IMR-90 (cell line): ENCODE results near the gene CMSS1. TPM values are rescaled to one million over a fixed set of nuclear protein-coding genes. Genes with fewer than 3 reads are reported as not detected.

Experiments
- ATAC-seq: fragments of 200-7000 bp; cut with Tn5 transposase; 2 replicates; pipeline ENCODE4 v1.9.1; 2020; ENCODE audit warnings: low read depth, mild to moderate bottlenecking, moderate library complexity
- BruUV-seq: library from RNA; stranded (reverse); fragments of 400-500 nt; replicated peaks from 2 replicates; lab custom pipeline; 2021; lab: Mats Ljungman, UMichigan
- CTCF ChIA-PET: fragments of 300-600 bp; formaldehyde crosslinking; extraction: SDS; loops from one replicate; lab custom pipeline; 2021; ENCODE audit warnings: antibody characterized with exemption; lab: Yijun Ruan, JAX
- POLR2A ChIA-PET: fragments of 300-600 bp; sonication (Branson Sonifier 250); formaldehyde crosslinking; loops from one replicate; lab custom pipeline; 2022; ENCODE audit warnings: antibody characterized with exemption; ENCODE audit not compliant: unreplicated experiment; lab: Charles Lee
- DNase-seq: peaks from one replicate; pipeline ENCODE4 v3.0.0; 2013
- H2AFZ ChIP-seq: replicated peaks from 2 replicates; pipeline ENCODE3; 2013; ENCODE audit warnings: low read length, mild to moderate bottlenecking; ENCODE audit not compliant: poor library complexity
- H2AK5ac ChIP-seq: 2 replicates; pipeline ENCODE4 v1.6.1; 2013; ENCODE audit warnings: low read depth, low read length, inconsistent platforms
- H2AK9ac ChIP-seq: replicated peaks from 2 replicates; pipeline ENCODE3; 2013; ENCODE audit warnings: mild to moderate bottlenecking, low read depth, low read length, moderate library complexity; ENCODE audit not compliant: poor library complexity
- H2BK120ac ChIP-seq: 2 replicates; pipeline ENCODE4 v1.6.1; 2013; ENCODE audit warnings: low read depth, low read length, inconsistent platforms
- H2BK15ac ChIP-seq: 3 replicates; pipeline ENCODE4 v1.6.1; 2013; ENCODE audit warnings: low read depth, low read length, inconsistent platforms
- H2BK20ac ChIP-seq: 2 replicates; pipeline ENCODE4 v1.6.1; 2013; ENCODE audit warnings: low read depth, mild to moderate bottlenecking, inconsistent platforms, low read length, moderate library complexity
- H2BK5ac ChIP-seq: 2 replicates; pipeline ENCODE4 v1.6.1; 2013; ENCODE audit warnings: mild to moderate bottlenecking, low read depth, low read length, inconsistent platforms; ENCODE audit not compliant: poor library complexity, severe bottlenecking
- H3K14ac ChIP-seq: replicated peaks from 2 replicates; pipeline ENCODE4 v1.6.1; 2013; ENCODE audit warnings: low read depth, low read length, inconsistent platforms
- H3K18ac ChIP-seq: 2 replicates; pipeline ENCODE4 v1.6.1; 2013; ENCODE audit warnings: low read depth, low read length, control low read depth
- H3K23ac ChIP-seq: 2 replicates; pipeline ENCODE4 v1.6.1; 2013; ENCODE audit warnings: low read depth, low read length, inconsistent platforms
- H3K27ac ChIP-seq: 2 replicates; pipeline ENCODE4 v1.5.1; 2013; ENCODE audit warnings: mild to moderate bottlenecking, control low read depth, low read length; ENCODE audit not compliant: insufficient read depth
- H3K27me3 ChIP-seq: 2 replicates; pipeline ENCODE4 v1.6.1; 2013; ENCODE audit warnings: low read length; ENCODE audit not compliant: control insufficient read depth, insufficient read depth
- H3K36me3 ChIP-seq: 2 replicates; pipeline ENCODE4 v1.6.1; 2013; ENCODE audit warnings: low read length, mixed read lengths; ENCODE audit not compliant: control insufficient read depth, insufficient read depth
- H3K4ac ChIP-seq: 2 replicates; pipeline ENCODE4 v1.6.1; 2013; ENCODE audit warnings: low read depth, low read length, inconsistent platforms
- H3K4me1 ChIP-seq: 2 replicates; pipeline ENCODE4 v1.6.1; 2013; ENCODE audit warnings: low read length, mixed read lengths; ENCODE audit not compliant: control insufficient read depth, insufficient read depth
- H3K4me2 ChIP-seq: 2 replicates; pipeline ENCODE4 v1.6.1; 2013; ENCODE audit warnings: low read depth, mild to moderate bottlenecking, control low read depth, low read length, moderate library complexity
- H3K4me3 ChIP-seq: 2 replicates; pipeline ENCODE4 v1.5.1; 2013; ENCODE audit warnings: low read depth, mild to moderate bottlenecking, control low read depth, low read length, moderate library complexity; ENCODE audit not compliant: insufficient read depth
- H3K56ac ChIP-seq: 2 replicates; pipeline ENCODE4 v1.6.1; 2013; ENCODE audit warnings: low read length, inconsistent platforms; ENCODE audit not compliant: insufficient read depth; ENCODE audit errors: extremely low read depth
- H3K79me1 ChIP-seq, 2 experiments: 2 replicates each; pipeline ENCODE4 v1.6.1; 2013; ENCODE audit warnings: low read length in 2 of 2, inconsistent platforms in 1 of 2, low read depth in 1 of 2
- H3K9ac ChIP-seq: 2 replicates; pipeline ENCODE4 v1.6.1; 2013; ENCODE audit warnings: low read depth, low read length, control low read depth
- H3K9me1 ChIP-seq: 2 replicates; pipeline ENCODE4 v1.6.1; 2013; ENCODE audit warnings: low read length, inconsistent platforms; ENCODE audit not compliant: insufficient read depth
- H3K9me3 ChIP-seq: 2 replicates; pipeline ENCODE4 v1.6.1; 2013; ENCODE audit warnings: low read length; ENCODE audit not compliant: control insufficient read depth, insufficient read depth
- H4K20me1 ChIP-seq: 2 replicates; pipeline ENCODE4 v1.6.1; 2013; ENCODE audit warnings: low read length, inconsistent platforms; ENCODE audit not compliant: insufficient read depth
- H4K5ac ChIP-seq: 2 replicates; pipeline ENCODE4 v1.6.1; 2013; ENCODE audit warnings: mild to moderate bottlenecking, low read depth, low read length, control low read depth
- H4K8ac ChIP-seq, 2 experiments: 2 replicates each; pipeline ENCODE4 v1.6.1; 2013; ENCODE audit warnings: low read depth in 2 of 2, low read length in 2 of 2, control low read depth in 1 of 2, inconsistent platforms in 1 of 2
- H4K91ac ChIP-seq: 2 replicates; pipeline ENCODE4 v1.6.1; 2013; ENCODE audit warnings: low read depth, low read length, inconsistent platforms; ENCODE audit not compliant: insufficient read depth
- NFE2L2 ChIP-seq: fragments of 150-350 bp; IDR thresholded peaks from 2 replicates; pipeline ENCODE4 v1.6.1; 2016; ENCODE audit warnings: low read depth, mild to moderate bottlenecking, low read length
- POLR2A ChIP-seq: IDR thresholded peaks from 2 replicates; pipeline ENCODE4 v1.6.1; 2012; ENCODE audit warnings: mild to moderate bottlenecking, low read depth, low read length
- RAD21 ChIP-seq: IDR thresholded peaks from 2 replicates; pipeline ENCODE4 v1.6.1; 2012; ENCODE audit warnings: low read length, improper control_type of control experiment
- RCOR1 ChIP-seq: IDR thresholded peaks from 2 replicates; pipeline ENCODE4 v1.6.1; 2012; ENCODE audit warnings: mild to moderate bottlenecking, low read length, improper control_type of control experiment; ENCODE audit not compliant: insufficient replicate concordance
- SMC3 ChIP-seq: fragments of 150-350 bp; IDR thresholded peaks from 2 replicates; pipeline ENCODE4 v1.6.1; 2016; ENCODE audit warnings: low read depth, mild to moderate bottlenecking, antibody characterized with exemption, low read length, moderate library complexity
- WGBS, 2 experiments: methylation state at CpG; one replicate each; pipeline versions ENCODE4 v1.1.5 to v1.1.7; 2013; ENCODE audit warnings: missing lambda C conversion rate in 2 of 2; ENCODE audit not compliant: insufficient read length in 1 of 2; ENCODE audit errors: extremely low coverage in 2 of 2; 5-methylcytosine and 5-hydroxymethylcytosine counted together
- dilution Hi-C: fragments of 300-500 bp; cut with HindIII; formaldehyde crosslinking; loops from one replicate; pipeline ENCODE4 v1.14.3; 2018; ENCODE audit warnings: low sequenced_read_pairs; ENCODE audit not compliant: unreplicated experiment
- in situ Hi-C: fragments of 300-500 bp; cut with MboI; formaldehyde crosslinking; loops from 3 replicates; pipeline ENCODE4 v1.14.3; 2019; ENCODE audit warnings: low sequenced_read_pairs, inconsistent platforms, mixed read lengths
- intact Hi-C: fragments of 100-400 bp; cut with micrococcal nuclease; formaldehyde crosslinking; loops from 2 replicates; pipeline ENCODE4 v1.10.0; 2022
- polyA plus RNA-seq, 3 experiments: library from polyadenylated mRNA; depleted of rRNA; stranded (reverse); fragments of >200 nt; gene quantifications; 2 replicates each; pipeline ENCODE4 v1.2.3, GENCODE V29; 2012; ENCODE audit warnings: low replicate concordance in 1 of 3
- total RNA-seq: library from RNA; depleted of rRNA; stranded (reverse); fragments of >200 nt; gene quantifications from 2 replicates; pipeline ENCODE4 v1.2.3, GENCODE V29; 2012

CMSS1 gene
- total and polyA plus RNA-seq, 2 of the 4 experiments (the other 2 are of a cell fraction), result 12.5 to 13.6 TPM

DNA sequence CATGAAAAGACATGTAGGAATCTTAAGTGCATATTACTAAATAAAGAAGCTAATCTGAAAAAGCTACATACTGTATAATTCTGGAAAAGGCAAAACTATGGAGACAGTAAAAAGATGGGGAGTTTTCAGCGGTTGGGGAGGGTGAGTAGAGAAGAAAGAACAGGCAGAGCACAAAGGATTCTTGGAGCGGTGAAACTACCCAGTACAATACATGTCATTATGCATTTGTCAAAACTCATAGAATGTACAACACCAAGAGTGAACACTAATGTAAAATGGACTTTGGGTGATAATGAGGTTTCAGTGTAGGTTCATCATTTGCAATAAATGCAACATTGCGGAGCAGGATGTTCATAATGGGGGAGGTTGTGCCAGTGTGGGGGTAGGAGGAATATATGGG, 45.5 kb upstream of the CMSS1 start:
- no peak for DNase-seq
- BruUV-seq, result no TSS peak
- peaks cover 4% of the 10 kb centered on the region for H3K36me3 ChIP-seq
- H3K9me3 ChIP-seq, result no peaks in the 10 kb centered on the region
- no peak overlapping the region for H3K27ac ChIP-seq
- peaks cover 11% of the 10 kb centered on the region for H3K9me1 ChIP-seq
- peaks cover 4 to 6% of the 10 kb centered on the region in 2 experiments; a peak in 1 of 4 replicates for H3K79me1 ChIP-seq
- CTCF ChIA-PET, result no interaction called here
- H2BK5ac ChIP-seq, result no peak overlapping the region
- no peak for TF ChIP-seq RCOR1
- no peak for TF ChIP-seq POLR2A
- TF ChIP-seq SMC3, result no peak
- no peak for TF ChIP-seq RAD21
- no peak for TF ChIP-seq NFE2L2
- H2AK5ac ChIP-seq, result no peak overlapping the region
- no peak overlapping the region for H2BK20ac ChIP-seq
- WGBS, 2 experiments, result no CpG with 5 or more reads among the region's 3 CpGs
- H3K14ac ChIP-seq, result no peak overlapping the region
- no peak overlapping the region for H2AK9ac ChIP-seq
- H4K20me1 ChIP-seq, result no peaks in the 10 kb centered on the region
- H4K91ac ChIP-seq, result no peak overlapping the region
- ATAC-seq, result no peak
- dilution Hi-C loops, result loop anchor here (25.0 kb wide), 1 partner anchor 760 kb away; no protein-coding TSS in a partner anchor
- POLR2A ChIA-PET, result no interaction called here
- no peak overlapping the region for H3K23ac ChIP-seq
- no peak overlapping the region for H3K18ac ChIP-seq
- no peak overlapping the region for H4K8ac ChIP-seq
- H2BK15ac ChIP-seq, result no peak overlapping the region
- H4K5ac ChIP-seq, result no peak overlapping the region
- H3K9ac ChIP-seq, result no peak overlapping the region
- no peak overlapping the region for H3K56ac ChIP-seq
- H3K4me1 ChIP-seq, result peaks cover 9% of the 10 kb centered on the region; the same call in 1 of the 2 replicates
- no peak overlapping the region for H2BK120ac ChIP-seq
- H2AFZ ChIP-seq, result no peak overlapping the region
- intact Hi-C loops, result no loop called here
- H3K4me2 ChIP-seq, result no peak overlapping the region
- H3K4ac ChIP-seq, result no peak overlapping the region
- H3K4me3 ChIP-seq, result no peak overlapping the region
- H3K27me3 ChIP-seq, result no peaks in the 10 kb centered on the region
- in situ Hi-C loops, result loop anchor here (25.0 kb wide), 1 partner anchor 1160 kb away; no protein-coding TSS in a partner anchor
